HL-60 (cell line): Measurements from ENCODE around the gene NRAP.

Experiments used
- DNase-seq, 2 experiments: peaks; one replicate each; pipeline ENCODE4 v3.0.0-alpha.2; 2010 to 2020; ENCODE audit warnings: low read depth in 1 of 2, low spot score in 1 of 2
- H3K27ac ChIP-seq: fragments of 250-450 bp; sonication (Bioruptor Pico); replicated peaks from 2 replicates; pipeline ENCODE4 v1.5.1; 2020; ENCODE audit warnings: mild to moderate bottlenecking, moderate library complexity
- H3K27me3 ChIP-seq: fragments of 250-450 bp; sonication (Bioruptor Pico); 2 replicates; pipeline ENCODE4 v1.5.1; 2021; ENCODE audit warnings: mild to moderate bottlenecking, moderate library complexity; ENCODE audit not compliant: insufficient read depth, poor library complexity, severe bottlenecking
- H3K4me3 ChIP-seq: replicated peaks from 2 replicates; pipeline ENCODE4 v1.5.1; 2011; ENCODE audit warnings: mild to moderate bottlenecking, control low read depth, low read length; ENCODE audit not compliant: insufficient read depth
- GABPA ChIP-seq: IDR thresholded peaks from 2 replicates; pipeline ENCODE4 v1.6.1; 2012; ENCODE audit warnings: low read depth
- POLR2AphosphoS5 ChIP-seq: IDR thresholded peaks from 2 replicates; pipeline ENCODE4 v1.6.1; 2012; ENCODE audit warnings: low read depth
- REST ChIP-seq: IDR thresholded peaks from 2 replicates; pipeline ENCODE4 v1.6.1; 2012; ENCODE audit warnings: low read depth; ENCODE audit not compliant: insufficient replicate concordance
- SPI1 ChIP-seq: IDR thresholded peaks from 2 replicates; pipeline ENCODE4 v1.6.1; 2012; ENCODE audit warnings: low read depth, mild to moderate bottlenecking, borderline replicate concordance
- TF ChIP-seq, protein P1 (sequence below): IDR thresholded peaks from one replicate; pipeline ENCODE4 v1.5.1; 2011; ENCODE audit warnings: low read length, control low read depth, inconsistent platforms; ENCODE audit not compliant: insufficient read depth

Gene NRAP

DNA sequence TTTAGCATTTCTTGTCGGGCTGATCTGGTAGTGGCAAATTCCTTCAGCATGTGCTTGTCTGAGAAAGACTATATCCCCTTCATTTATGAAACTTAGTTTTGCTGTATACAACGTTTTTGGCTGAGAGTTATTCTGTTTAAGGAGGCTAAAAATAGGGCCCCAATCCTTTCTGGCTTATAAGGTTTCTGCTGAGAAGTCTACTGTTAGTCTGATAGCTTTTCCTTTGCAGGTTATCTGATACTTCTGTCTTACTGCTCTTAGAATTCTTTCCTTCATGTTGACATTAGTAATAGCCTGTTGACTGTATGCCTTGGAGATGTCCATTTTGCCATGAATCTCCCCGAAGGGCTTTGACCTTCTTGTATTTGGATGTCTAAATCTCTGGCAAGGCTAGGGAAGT, 25.7 kb upstream of the NRAP start:
- Histone ChIP-seq H3K27me3 (no peaks in the 10 kb centered on the region), H3K27ac (no peak overlapping the region), H3K4me3 (no peak overlapping the region)
- DNase-seq, result no peak
- TF ChIP-seq SPI1 (no peak), POLR2AphosphoS5 (no peak), REST (no peak), GABPA (no peak)
- TF ChIP-seq, protein P1, sequence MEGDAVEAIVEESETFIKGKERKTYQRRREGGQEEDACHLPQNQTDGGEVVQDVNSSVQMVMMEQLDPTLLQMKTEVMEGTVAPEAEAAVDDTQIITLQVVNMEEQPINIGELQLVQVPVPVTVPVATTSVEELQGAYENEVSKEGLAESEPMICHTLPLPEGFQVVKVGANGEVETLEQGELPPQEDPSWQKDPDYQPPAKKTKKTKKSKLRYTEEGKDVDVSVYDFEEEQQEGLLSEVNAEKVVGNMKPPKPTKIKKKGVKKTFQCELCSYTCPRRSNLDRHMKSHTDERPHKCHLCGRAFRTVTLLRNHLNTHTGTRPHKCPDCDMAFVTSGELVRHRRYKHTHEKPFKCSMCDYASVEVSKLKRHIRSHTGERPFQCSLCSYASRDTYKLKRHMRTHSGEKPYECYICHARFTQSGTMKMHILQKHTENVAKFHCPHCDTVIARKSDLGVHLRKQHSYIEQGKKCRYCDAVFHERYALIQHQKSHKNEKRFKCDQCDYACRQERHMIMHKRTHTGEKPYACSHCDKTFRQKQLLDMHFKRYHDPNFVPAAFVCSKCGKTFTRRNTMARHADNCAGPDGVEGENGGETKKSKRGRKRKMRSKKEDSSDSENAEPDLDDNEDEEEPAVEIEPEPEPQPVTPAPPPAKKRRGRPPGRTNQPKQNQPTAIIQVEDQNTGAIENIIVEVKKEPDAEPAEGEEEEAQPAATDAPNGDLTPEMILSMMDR, result no peak

GRCh38 chr10:113689057-113689456, 25.2 kb upstream of the NRAP start:
- TF ChIP-seq POLR2AphosphoS5 (no peak), SPI1 (no peak), GABPA (no peak), REST (no peak)
- TF ChIP-seq, protein P1, result no peak
- no peak for DNase-seq
- Histone ChIP-seq H3K4me3 (no peak overlapping the region), H3K27me3 (no peaks in the 10 kb centered on the region), H3K27ac (no peak overlapping the region)

DNA sequence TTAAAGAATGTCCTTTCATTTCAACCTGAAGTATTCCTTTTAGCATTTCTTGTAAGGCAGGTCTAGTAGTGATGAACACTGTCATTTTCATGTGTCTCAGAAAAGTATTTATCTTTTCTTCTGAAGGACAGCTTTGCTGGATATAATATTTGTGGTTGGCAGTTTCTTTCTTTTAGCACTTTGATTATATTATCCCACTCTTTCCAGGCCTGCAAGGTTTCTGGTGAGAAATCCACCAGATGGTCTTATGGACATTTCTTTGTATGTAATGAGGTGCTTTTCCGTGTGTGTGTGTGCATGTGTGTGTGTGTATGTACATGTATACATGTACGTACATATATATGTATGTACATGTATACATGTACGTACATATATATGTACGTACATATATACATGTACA, 23.2 kb upstream of the NRAP start:
- Histone ChIP-seq H3K27me3 (no peaks in the 10 kb centered on the region), H3K4me3 (no peak overlapping the region), H3K27ac (no peak overlapping the region)
- no peak for DNase-seq
- TF ChIP-seq SPI1, result no peak
- TF ChIP-seq POLR2AphosphoS5, result no peak
- no peak for TF ChIP-seq REST
- TF ChIP-seq, protein P1, result no peak
- no peak for TF ChIP-seq GABPA
